NB4 (cell line): ENCODE data around the gene BCL7C.

ENCODE experiments used
- CTCF ChIP-seq: IDR thresholded peaks from one replicate; pipeline ENCODE4 v1.5.1; 2012; ENCODE audit warnings: low read depth, low read length
- MAX ChIP-seq: IDR thresholded peaks from 2 replicates; pipeline ENCODE4 v1.6.1; 2011; ENCODE audit warnings: low read depth, low read length
- MYC ChIP-seq: IDR thresholded peaks from 2 replicates; pipeline ENCODE4 v1.6.1; 2011; ENCODE audit warnings: low read depth, low read length
- POLR2A ChIP-seq: IDR thresholded peaks from 2 replicates; pipeline ENCODE4 v1.6.1; 2011; ENCODE audit warnings: mild to moderate bottlenecking; ENCODE audit not compliant: insufficient read length; ENCODE audit errors: extremely low read depth

GRCh38 chr16:30921748-30922419, 28.0 kb upstream of the BCL7C start:
- TF ChIP-seq CTCF (peak; percentile 77), MYC (no peak), POLR2A (no peak), MAX (peak; percentile 53; the same call in 1 of the 2 replicates)
